ENCODE results near the gene SEBOX.

SEBOX gene, protein sequence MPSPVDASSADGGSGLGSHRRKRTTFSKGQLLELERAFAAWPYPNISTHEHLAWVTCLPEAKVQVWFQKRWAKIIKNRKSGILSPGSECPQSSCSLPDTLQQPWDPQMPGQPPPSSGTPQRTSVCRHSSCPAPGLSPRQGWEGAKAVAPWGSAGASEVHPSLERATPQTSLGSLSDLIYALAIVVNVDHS

GRCh38 chr17:28364665-28365363, at the start of gene SEBOX:
TSS of gene SEBOX (minus strand) at chr17:28365199. CDS start at chr17:28365151, 48 bp downstream.
- in situ Hi-C loops (cut with HindIII; ENCODE audit: low pct_ligation_motif_present, low pct_unique_long_range_greater_than_20kb, low sequenced_read_pairs), result no loop called here
- no peak for DNase-seq

DNA sequence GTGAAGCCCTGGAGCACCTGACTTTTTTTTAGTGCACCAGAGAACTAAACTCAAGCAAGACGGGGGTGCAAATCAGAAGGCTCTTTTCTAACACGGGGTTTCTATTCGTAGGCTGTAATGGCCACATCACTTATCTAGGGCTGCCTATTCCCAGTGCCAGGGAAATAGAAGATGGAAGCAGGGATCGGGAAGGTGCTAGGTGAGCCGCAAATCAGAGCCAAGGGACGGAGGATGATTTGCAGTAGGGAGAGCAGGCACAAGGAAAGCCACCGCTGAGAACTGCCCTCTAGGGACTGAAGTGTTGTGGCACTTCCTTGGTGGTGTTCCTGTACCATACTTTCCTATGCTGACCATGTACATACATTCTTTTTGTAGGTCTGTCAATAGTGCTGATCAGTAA, 48.8 kb upstream of the SEBOX start:
- no peak for DNase-seq
- in situ Hi-C loops (cut with HindIII; ENCODE audit: low pct_ligation_motif_present, low pct_unique_long_range_greater_than_20kb, low sequenced_read_pairs), result no loop called here

DNA sequence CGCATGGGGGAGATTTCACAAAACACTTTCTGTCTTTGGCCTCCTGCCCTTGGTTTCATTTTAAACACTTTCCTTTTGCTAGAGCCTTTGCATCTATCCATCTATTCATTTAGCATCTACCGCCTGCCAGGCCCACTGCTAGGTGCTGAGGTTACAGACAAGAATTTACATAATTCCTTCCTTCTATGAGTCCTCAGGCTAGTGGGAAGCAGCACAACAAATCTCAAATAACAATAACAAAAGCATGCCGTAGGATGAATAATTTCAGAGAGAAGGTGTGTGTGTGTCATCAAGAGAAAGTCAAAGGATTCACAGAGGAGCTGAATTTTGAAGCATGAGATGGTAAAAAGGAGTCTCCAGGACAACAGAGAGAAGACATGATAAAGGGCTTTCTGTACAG, 47.1 kb upstream of the SEBOX start:
- no peak for DNase-seq
- in situ Hi-C loops (cut with HindIII; ENCODE audit: low pct_ligation_motif_present, low pct_unique_long_range_greater_than_20kb, low sequenced_read_pairs), result no loop called here

GRCh38 chr17:28407974-28408306, 42.9 kb upstream of the SEBOX start:
- in situ Hi-C loops (cut with HindIII; ENCODE audit: low pct_ligation_motif_present, low pct_unique_long_range_greater_than_20kb, low sequenced_read_pairs), result no loop called here
- DNase-seq, result no peak

GRCh38 chr17:28407130-28407973, 42.4 kb upstream of the SEBOX start:
- no peak for DNase-seq
- in situ Hi-C loops (cut with HindIII; ENCODE audit: low pct_ligation_motif_present, low pct_unique_long_range_greater_than_20kb, low sequenced_read_pairs), result no loop called here

DNA sequence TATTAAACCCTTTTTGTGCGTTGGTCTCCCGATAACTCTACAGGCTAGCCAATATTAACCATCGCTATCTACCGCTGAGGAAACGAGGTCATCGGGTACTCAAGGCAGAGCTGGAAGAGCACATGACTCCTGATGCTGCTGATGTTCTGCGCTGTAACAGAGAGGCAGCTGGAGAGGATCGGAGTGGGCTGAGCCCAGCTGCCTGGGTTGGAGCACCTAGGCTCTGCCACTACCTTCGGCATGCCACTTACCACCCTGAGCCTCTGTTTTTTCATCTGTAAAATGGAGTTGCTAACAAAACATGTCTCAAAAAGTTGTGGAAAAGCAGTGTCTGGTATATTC, 41.4 kb upstream of the SEBOX start:
- DNase-seq, result peak; percentile 24
- in situ Hi-C loops (cut with HindIII; ENCODE audit: low pct_ligation_motif_present, low pct_unique_long_range_greater_than_20kb, low sequenced_read_pairs), result no loop called here

GRCh38 chr17:28405632-28406472, 40.9 kb upstream of the SEBOX start, which contains the start of gene SLC46A1:
TSS of gene SLC46A1 (minus strand) at chr17:28406212. CDS start at chr17:28406114, 98 bp downstream.
- DNase-seq, result peak; percentile 53
- in situ Hi-C loops (cut with HindIII; ENCODE audit: low pct_ligation_motif_present, low pct_unique_long_range_greater_than_20kb, low sequenced_read_pairs), result no loop called here

GRCh38 chr17:28404812-28405570, 40.0 kb upstream of the SEBOX start:
- DNase-seq, result no peak
- in situ Hi-C loops (cut with HindIII; ENCODE audit: low pct_ligation_motif_present, low pct_unique_long_range_greater_than_20kb, low sequenced_read_pairs), result no loop called here

GRCh38 chr17:28404461-28404811, 39.4 kb upstream of the SEBOX start:
- in situ Hi-C loops (cut with HindIII; ENCODE audit: low pct_ligation_motif_present, low pct_unique_long_range_greater_than_20kb, low sequenced_read_pairs), result no loop called here
- no peak for DNase-seq

GRCh38 chr17:28404007-28404406, 39.0 kb upstream of the SEBOX start:
- DNase-seq, result no peak
- in situ Hi-C loops (cut with HindIII; ENCODE audit: low pct_ligation_motif_present, low pct_unique_long_range_greater_than_20kb, low sequenced_read_pairs), result no loop called here

- in situ Hi-C loops (cut with HindIII; ENCODE audit: low pct_ligation_motif_present, low pct_unique_long_range_greater_than_20kb, low sequenced_read_pairs), result no loop called here
- DNase-seq, result no peak
Measured at GRCh38 chr17:28402844-28403243, 37.8 kb upstream of the SEBOX start.

GRCh38 chr17:28402224-28402630, 37.2 kb upstream of the SEBOX start:
- in situ Hi-C loops (cut with HindIII; ENCODE audit: low pct_ligation_motif_present, low pct_unique_long_range_greater_than_20kb, low sequenced_read_pairs), result no loop called here
- no peak for DNase-seq

DNA sequence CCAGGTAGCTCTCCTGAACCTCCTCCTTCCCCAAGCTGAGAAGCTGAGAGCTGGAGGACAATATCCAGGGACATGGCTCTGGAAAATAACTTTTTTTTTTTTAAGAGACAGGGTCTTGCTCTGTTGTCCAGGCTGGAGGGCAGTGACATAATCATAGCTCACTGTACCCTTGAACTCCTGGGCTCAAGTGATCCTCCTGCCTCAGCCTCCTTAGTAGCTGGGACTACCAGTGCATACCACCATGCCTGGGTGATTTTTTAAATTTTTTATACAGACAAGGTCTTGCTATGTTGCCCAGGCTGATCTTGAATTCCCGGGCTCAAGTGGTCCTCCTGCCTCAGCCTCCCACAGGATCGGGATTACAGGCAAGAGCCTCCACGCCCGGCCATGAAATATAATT, 34.8 kb upstream of the SEBOX start:
- DNase-seq, result no peak
- in situ Hi-C loops (cut with HindIII; ENCODE audit: low pct_ligation_motif_present, low pct_unique_long_range_greater_than_20kb, low sequenced_read_pairs), result no loop called here

- in situ Hi-C loops (cut with HindIII; ENCODE audit: low pct_ligation_motif_present, low pct_unique_long_range_greater_than_20kb, low sequenced_read_pairs), result no loop called here
- peak; percentile 84 for DNase-seq
Measured at GRCh38 chr17:28398280-28398981, 33.4 kb upstream of the SEBOX start.

- in situ Hi-C loops (cut with HindIII; ENCODE audit: low pct_ligation_motif_present, low pct_unique_long_range_greater_than_20kb, low sequenced_read_pairs), result no loop called here
- no peak for DNase-seq
Measured at GRCh38 chr17:28397687-28398279, 32.8 kb upstream of the SEBOX start.

DNA sequence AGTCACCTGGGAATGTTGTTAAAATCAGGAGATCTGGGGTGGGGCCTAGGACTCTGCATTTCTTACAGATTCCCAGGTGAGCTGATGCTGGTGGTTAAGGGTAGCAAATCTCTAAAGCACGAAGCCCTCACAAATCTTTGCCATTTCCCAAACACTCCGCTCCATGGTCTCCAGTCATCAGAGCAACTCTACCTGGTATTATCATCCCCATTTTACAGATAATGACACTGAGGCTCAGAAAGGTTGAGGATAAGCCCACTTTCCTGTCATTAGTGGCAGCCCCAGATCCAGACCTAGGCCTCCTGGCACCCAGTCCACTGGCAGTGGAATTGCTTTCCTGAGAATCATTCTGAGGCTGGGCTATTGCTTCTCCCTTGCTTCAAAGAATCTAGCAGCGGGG, 32.3 kb upstream of the SEBOX start:
- in situ Hi-C loops (cut with HindIII; ENCODE audit: low pct_ligation_motif_present, low pct_unique_long_range_greater_than_20kb, low sequenced_read_pairs), result no loop called here
- DNase-seq, result no peak

DNA sequence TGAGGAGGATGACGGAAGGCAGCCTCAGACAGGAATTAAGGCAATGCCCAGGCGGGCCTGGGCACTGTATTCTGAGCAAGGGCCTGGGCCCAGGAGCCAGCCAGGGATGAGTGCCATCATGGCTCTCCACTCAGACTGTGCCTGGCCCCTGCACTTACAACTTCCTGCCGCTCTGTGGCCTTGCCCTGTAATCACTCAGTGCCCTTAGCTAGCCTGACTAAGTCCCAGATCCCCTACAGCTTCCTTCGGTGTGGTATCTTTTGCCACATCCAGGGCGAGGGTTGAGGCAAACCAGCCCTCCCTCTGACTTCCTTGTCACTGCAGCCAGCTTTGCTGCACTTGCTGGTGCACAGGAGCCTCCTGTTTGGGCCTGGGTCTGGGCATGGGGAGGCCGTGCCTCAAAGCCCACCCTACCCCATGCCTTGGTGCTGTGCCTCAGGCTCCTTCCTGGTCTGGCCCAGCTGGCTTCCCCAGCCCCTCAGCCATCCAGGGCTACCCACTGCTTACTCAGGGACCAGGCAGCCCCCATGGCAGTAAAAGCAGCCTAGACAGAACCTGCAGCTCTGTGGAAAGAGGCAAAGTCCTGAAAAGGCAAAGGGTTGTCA, 31.7 kb upstream of the SEBOX start:
- in situ Hi-C loops (cut with HindIII; ENCODE audit: low pct_ligation_motif_present, low pct_unique_long_range_greater_than_20kb, low sequenced_read_pairs), result no loop called here
- DNase-seq, result no peak
